ENCODE results near the gene SWSAP1. TPM values are rescaled to one million over a fixed set of nuclear protein-coding genes. Genes with fewer than 3 reads are reported as not detected.
A peak's percentile ranks its signal among the peaks of the same experiment; 100 is the strongest.

The SWSAP1 gene
- total and polyA plus RNA-seq, 9 donors: 1.3 to 1.9 (median 1.6) TPM

- 74% methylated on average over 2 of the region's 8 CpGs for WGBS (ENCODE audit: insufficient coverage)
- no peak for DNase-seq
- H3K27me3 ChIP-seq (ENCODE audit: control insufficient read depth, insufficient read depth, low read length): peaks cover 24% of the 10 kb centered on the region
Observed at GRCh38 chr19:11410682-11411081, 36.2 kb downstream of the SWSAP1 start.

DNA sequence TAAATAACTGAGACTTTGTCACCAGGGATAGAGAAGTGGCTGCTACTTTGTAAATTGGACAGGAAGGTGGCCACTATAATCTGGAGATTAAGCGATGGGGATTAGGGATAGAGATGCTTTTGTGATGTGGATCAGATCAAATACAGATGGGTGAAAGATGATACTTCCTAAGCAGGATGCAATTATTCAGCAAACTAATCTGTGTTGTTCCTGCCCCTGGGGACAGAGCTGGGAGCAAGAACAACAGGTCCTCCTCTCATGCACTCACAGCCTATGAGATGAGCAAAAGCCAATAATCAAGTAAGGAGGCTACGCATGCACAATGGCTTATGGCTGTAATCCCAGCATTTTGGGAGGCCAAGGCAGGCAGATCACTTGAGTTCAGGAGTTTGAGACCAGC, 40.1 kb downstream of the SWSAP1 start:
- peaks cover 8% of the 10 kb centered on the region for H3K4me1 ChIP-seq (ENCODE audit: control insufficient read depth, insufficient read depth, low read length)
- peaks cover 44% of the 10 kb centered on the region for H3K27me3 ChIP-seq (ENCODE audit: control insufficient read depth, insufficient read depth, low read length)
- H3K9me3 ChIP-seq (replicated peaks; ENCODE audit: control insufficient read depth, low read depth, low read length): no peaks in the 10 kb centered on the region
- no peak for DNase-seq
- no CpG with 5 or more reads among the region's 2 CpGs for WGBS (ENCODE audit: insufficient coverage)
- H3K4me3 ChIP-seq (ENCODE audit: low read length): no peak overlapping the region
- no peaks in the 10 kb centered on the region for H3K36me3 ChIP-seq (ENCODE audit: control insufficient read depth, insufficient read depth, low read length)
- H3K27ac ChIP-seq (ENCODE audit: low read length): no peak overlapping the region

More at GRCh38 chr19:11410682-11411081, 36.2 kb downstream of the SWSAP1 start:
- Histone ChIP-seq H3K36me3 (ENCODE audit: control insufficient read depth, insufficient read depth, low read length) (no peaks in the 10 kb centered on the region), H3K27ac (ENCODE audit: low read length) (no peak overlapping the region), H3K4me3 (ENCODE audit: low read length) (no peak overlapping the region), H3K4me1 (ENCODE audit: control insufficient read depth, insufficient read depth, low read length) (no peaks in the 10 kb centered on the region), H3K9me3 (replicated peaks; ENCODE audit: control insufficient read depth, low read depth, low read length) (no peaks in the 10 kb centered on the region)

DNA sequence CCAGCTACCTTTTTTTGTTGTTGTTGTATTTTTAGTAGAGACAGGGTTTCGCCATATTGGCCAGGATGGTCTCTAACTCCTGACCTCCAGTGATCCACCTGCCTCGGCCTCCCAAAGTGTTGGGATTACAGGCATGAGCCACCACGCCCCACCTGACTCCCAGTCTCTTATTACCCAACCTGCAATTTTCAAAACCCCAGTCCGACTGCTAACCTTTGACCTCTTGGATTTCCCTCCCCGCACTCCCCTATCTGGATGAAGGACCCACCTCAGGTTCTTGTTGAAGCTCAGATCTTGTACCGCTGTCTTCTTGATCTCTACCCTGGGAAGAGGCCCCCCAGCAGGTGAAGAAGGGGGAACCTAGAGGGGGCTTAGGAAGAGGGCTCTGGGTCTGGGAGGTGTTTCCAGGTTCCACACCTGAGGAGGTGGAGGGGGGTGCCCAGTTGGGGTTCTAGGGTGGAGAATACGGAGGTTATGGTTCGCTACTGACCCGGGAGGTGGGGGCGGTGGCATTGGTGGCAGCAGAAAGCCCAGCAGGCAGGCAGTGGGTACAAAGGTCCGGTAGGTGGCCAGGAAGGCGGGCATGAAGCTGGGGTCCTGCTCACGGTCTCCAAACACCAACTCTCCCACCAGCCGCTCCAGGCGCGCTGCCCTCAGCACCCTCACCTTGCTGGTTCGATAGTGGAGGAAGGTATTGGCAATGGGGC, 42.0 kb downstream of the SWSAP1 start:
- 88% methylated on average over 11 of the region's 17 CpGs for WGBS (ENCODE audit: insufficient coverage)
- no peak for DNase-seq
- H3K36me3 ChIP-seq (ENCODE audit: control insufficient read depth, insufficient read depth, low read length): no peaks in the 10 kb centered on the region
- H3K4me1 ChIP-seq (ENCODE audit: control insufficient read depth, insufficient read depth, low read length): peaks cover 20% of the 10 kb centered on the region
- no peak overlapping the region for H3K4me3 ChIP-seq (ENCODE audit: low read length)
- peaks cover 62% of the 10 kb centered on the region for H3K27me3 ChIP-seq (ENCODE audit: control insufficient read depth, insufficient read depth, low read length)
- no peaks in the 10 kb centered on the region for H3K9me3 ChIP-seq (replicated peaks; ENCODE audit: control insufficient read depth, low read depth, low read length)
- H3K27ac ChIP-seq (ENCODE audit: low read length): no peak overlapping the region

DNA sequence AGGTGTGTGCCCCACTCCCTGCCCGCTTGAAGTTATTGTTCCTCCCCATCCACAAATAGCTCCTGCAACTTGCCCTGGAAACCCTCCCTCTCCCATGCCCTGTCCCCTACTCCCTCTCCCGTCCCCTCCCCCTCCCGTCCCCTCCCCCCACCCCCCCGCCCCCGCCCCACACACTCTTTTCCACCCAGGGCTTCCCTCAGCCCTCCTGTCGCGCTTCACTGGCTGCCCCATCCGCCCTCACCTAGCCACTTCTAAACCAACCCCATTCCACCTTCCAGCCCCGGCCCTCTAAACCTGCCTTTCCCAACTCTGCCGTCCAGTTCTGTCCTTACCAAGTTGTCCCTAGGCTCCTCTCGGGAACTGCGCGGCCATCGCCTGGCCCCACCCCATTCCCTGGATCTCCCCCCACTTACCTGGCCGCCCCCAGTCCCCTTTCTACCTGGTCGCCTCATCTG, 43.7 kb downstream of the SWSAP1 start:
- no peaks in the 10 kb centered on the region for H3K36me3 ChIP-seq (ENCODE audit: control insufficient read depth, insufficient read depth, low read length)
- WGBS (ENCODE audit: insufficient coverage): 0% methylated on average over 11 of the region's 16 CpGs
- H3K9me3 ChIP-seq (replicated peaks; ENCODE audit: control insufficient read depth, low read depth, low read length): peaks cover 2% of the 10 kb centered on the region
- DNase-seq: no peak
- H3K27ac ChIP-seq (ENCODE audit: low read length): no peak overlapping the region
- peaks cover 35% of the 10 kb centered on the region for H3K4me1 ChIP-seq (ENCODE audit: control insufficient read depth, insufficient read depth, low read length)
- H3K4me3 ChIP-seq (ENCODE audit: low read length): no peak overlapping the region
- peaks cover 76% of the 10 kb centered on the region for H3K27me3 ChIP-seq (ENCODE audit: control insufficient read depth, insufficient read depth, low read length)

- Histone ChIP-seq H3K27ac (ENCODE audit: low read length) (no peak within 1 kb of the TSS), H3K9me3 (replicated peaks; ENCODE audit: control insufficient read depth, low read depth, low read length) (peaks cover 2% of the 10 kb centered on the region), H3K4me1 (ENCODE audit: control insufficient read depth, insufficient read depth, low read length) (peaks cover 36% of the 10 kb centered on the region), H3K27me3 (ENCODE audit: control insufficient read depth, insufficient read depth, low read length) (peaks cover 83% of the 10 kb centered on the region), H3K4me3 (ENCODE audit: low read length) (no peak within 1 kb of the TSS), H3K36me3 (ENCODE audit: control insufficient read depth, insufficient read depth, low read length) (no peaks in the 10 kb centered on the region)
- whole genome bisulfite sequencing (ENCODE audit: insufficient coverage): under 1% methylated on average over 66 of the region's 72 CpGs
- DNase-seq: no peak
Observed at GRCh38 chr19:11418549-11419506, 44.4 kb downstream of the SWSAP1 start, which contains the start of gene RGL3. Gene RGL3, minus strand, starts transcription at chr19:11419314. Its CDS starts 36 bp downstream, at chr19:11419278.

- Histone ChIP-seq H3K4me1 (ENCODE audit: control insufficient read depth, insufficient read depth, low read length) (peaks cover 36% of the 10 kb centered on the region), H3K27me3 (ENCODE audit: control insufficient read depth, insufficient read depth, low read length) (peaks cover 86% of the 10 kb centered on the region), H3K4me3 (ENCODE audit: low read length) (peak overlapping the region; percentile 5), H3K27ac (ENCODE audit: low read length) (no peak overlapping the region), H3K9me3 (replicated peaks; ENCODE audit: control insufficient read depth, low read depth, low read length) (peaks cover 2% of the 10 kb centered on the region), H3K36me3 (ENCODE audit: control insufficient read depth, insufficient read depth, low read length) (no peaks in the 10 kb centered on the region)
- WGBS (ENCODE audit: insufficient coverage): 2% methylated on average over 24 of the region's 46 CpGs
- DNase-seq: peak; percentile 38
Observed at GRCh38 chr19:11420429-11421370, 46.2 kb downstream of the SWSAP1 start.

GRCh38 chr19:11421371-11422098, 47.1 kb downstream of the SWSAP1 start:
- peaks cover 2% of the 10 kb centered on the region for H3K9me3 ChIP-seq (replicated peaks; ENCODE audit: control insufficient read depth, low read depth, low read length)
- no peak overlapping the region for H3K4me3 ChIP-seq (ENCODE audit: low read length)
- no peak for DNase-seq
- H3K27ac ChIP-seq (ENCODE audit: low read length): no peak overlapping the region
- peaks cover 77% of the 10 kb centered on the region for H3K27me3 ChIP-seq (ENCODE audit: control insufficient read depth, insufficient read depth, low read length)
- peaks cover 36% of the 10 kb centered on the region for H3K4me1 ChIP-seq (ENCODE audit: control insufficient read depth, insufficient read depth, low read length)
- no peaks in the 10 kb centered on the region for H3K36me3 ChIP-seq (ENCODE audit: control insufficient read depth, insufficient read depth, low read length)
- WGBS (ENCODE audit: insufficient coverage): 4% methylated on average over 31 of the region's 36 CpGs

DNA sequence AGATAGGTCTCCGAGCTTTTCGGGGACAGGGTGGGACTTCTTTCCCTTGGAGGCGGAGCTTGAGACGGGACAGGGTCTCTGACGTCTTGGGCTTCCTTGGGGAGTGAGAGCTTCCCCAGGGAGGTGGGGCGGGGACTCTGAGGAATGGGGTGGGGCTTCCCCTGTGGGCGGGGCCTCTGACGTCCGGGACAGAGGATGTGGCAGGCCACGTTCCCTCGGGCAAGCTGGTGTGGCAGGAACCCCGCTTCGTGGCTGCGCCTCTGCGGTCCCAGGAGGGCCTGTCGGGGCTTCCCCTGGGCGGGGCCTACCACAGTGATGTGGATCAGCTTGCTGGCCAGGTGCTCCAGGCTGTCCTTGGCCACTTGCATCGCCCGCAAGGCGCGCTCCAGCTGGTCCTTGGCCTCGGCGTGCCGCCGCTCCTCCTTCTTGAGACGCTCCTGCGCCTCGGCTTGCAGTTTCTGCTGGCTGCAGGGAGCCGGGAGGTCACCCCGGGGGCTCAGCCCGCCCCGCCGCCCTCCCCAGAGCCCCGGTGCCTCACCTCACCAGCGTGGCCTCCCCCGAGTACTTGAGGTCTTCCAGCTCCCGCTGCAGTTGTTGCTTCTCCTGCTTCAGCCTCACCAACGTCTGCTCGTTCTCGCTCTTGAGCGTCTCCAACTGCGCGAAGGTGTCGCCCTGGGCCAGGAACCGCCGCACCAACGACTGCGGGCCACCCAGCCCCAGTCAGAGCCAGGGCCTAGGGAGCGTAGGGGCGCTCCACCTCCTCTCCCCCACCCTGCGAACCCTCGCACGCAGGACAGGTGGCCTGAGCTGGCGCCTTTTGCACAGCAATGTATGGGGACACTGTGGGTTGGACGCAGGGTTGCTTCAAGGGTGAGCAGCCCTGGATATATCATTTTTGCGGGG, 47.9 kb downstream of the SWSAP1 start:
- H3K27me3 ChIP-seq (ENCODE audit: control insufficient read depth, insufficient read depth, low read length): peaks cover 69% of the 10 kb centered on the region
- no peak overlapping the region for H3K4me3 ChIP-seq (ENCODE audit: low read length)
- H3K4me1 ChIP-seq (ENCODE audit: control insufficient read depth, insufficient read depth, low read length): peaks cover 36% of the 10 kb centered on the region
- H3K9me3 ChIP-seq (replicated peaks; ENCODE audit: control insufficient read depth, low read depth, low read length): peaks cover 2% of the 10 kb centered on the region
- no peaks in the 10 kb centered on the region for H3K36me3 ChIP-seq (ENCODE audit: control insufficient read depth, insufficient read depth, low read length)
- WGBS (ENCODE audit: insufficient coverage): 3% methylated on average over 52 of the region's 56 CpGs
- no peak overlapping the region for H3K27ac ChIP-seq (ENCODE audit: low read length)
- DNase-seq: peak; percentile 34
